ENCODE data around the gene APP.

- TF ChIP-seq CTCF (IDR thresholded peaks at IDR 0.05) (no peak), POLR2A (IDR thresholded peaks at IDR 0.05) (no peak)
Observed at GRCh38 chr21:25911730-25912401, 258.7 kb downstream of the APP start.
